ENCODE results near the gene PNMT.
A peak's percentile ranks its signal among the peaks of the same experiment; 100 is the strongest.

GRCh38 chr17:39700148-39700987 is 32.1 kb downstream of the PNMT start:
- TF ChIP-seq EZH2 (IDR thresholded peaks at IDR 0.05; ENCODE audit: low read depth, low read length, severe bottlenecking) (no peak), KDM1A (IDR thresholded peaks at IDR 0.05; ENCODE audit: borderline replicate concordance, low read length) (no peak), JUN (IDR thresholded peaks at IDR 0.05; ENCODE audit: low read depth, low read length) (no peak), CTCF (IDR thresholded peaks at IDR 0.05; ENCODE audit: control extremely low read depth in 1 of 3, insufficient read depth in 1 of 3, low read depth in 1 of 3, low read length in 3 of 3) (no peak), FOSL1 (IDR thresholded peaks at IDR 0.05; ENCODE audit: insufficient read depth, low read depth, low read length) (no peak), USF2 (IDR thresholded peaks at IDR 0.05; ENCODE audit: low read length) (no peak), POLR2A (IDR thresholded peaks at IDR 0.05; ENCODE audit: control extremely low read depth in 1 of 2, low read depth in 2 of 2, low read length in 2 of 2) (0 out of 3 replicates have a peak, but pooled peaks of 1 of the 2 experiments have one; percentile 45), SIN3A (conservative IDR thresholded peaks at IDR 0.05 in 1 of 2, IDR thresholded peaks at IDR 0.05 in 1 of 2; ENCODE audit: low read depth in 1 of 2, low read length in 2 of 2) (no peak), GABPA (IDR thresholded peaks at IDR 0.05; ENCODE audit: borderline replicate concordance, insufficient read depth, low read length) (no peak), YY1 (IDR thresholded peaks at IDR 0.05; ENCODE audit: low read depth, low read length) (no peak), POLR2AphosphoS5 (IDR thresholded peaks at IDR 0.05; ENCODE audit: low read depth, low read length) (peak; percentile 7; the same call in 1 of the 2 replicates), TAF1 (IDR thresholded peaks at IDR 0.05; ENCODE audit: low read depth, low read length) (no peak)
